ENCODE results near the gene MGMT. TPM values are rescaled to one million over a fixed set of nuclear protein-coding genes. Genes with fewer than 3 reads are reported as not detected.

The MGMT gene
- total RNA-seq, 2 donors from 2014 or later: 41.1 to 50.4 TPM

- Histone ChIP-seq H3K9me3 (no peaks in the 10 kb centered on the region), H3K4me1 (replicated peaks) (no peaks in the 10 kb centered on the region), H3K4me3 (no peak overlapping the region), H3K27me3 (replicated peaks; ENCODE audit: insufficient read depth) (no peaks in the 10 kb centered on the region), H3K36me3 (no peaks in the 10 kb centered on the region), H3K27ac (no peak overlapping the region)
- intact Hi-C loops (cut with DNase I): no loop called here
- WGBS: 92% methylated on average over 26 of the region's 26 CpGs
- no peak for DNase-seq (ENCODE audit: low spot score)
- TF ChIP-seq CTCF (IDR thresholded peaks at IDR 0.05): no peak
- no peak for TF ChIP-seq POLR2AphosphoS5 (IDR thresholded peaks at IDR 0.05)
- no peak for TF ChIP-seq POLR2A (IDR thresholded peaks at IDR 0.05)
These were observed 50.0 kb downstream of the MGMT start for GRCh38 chr10:129516846-129517679.

GRCh38 chr10:129517680-129518057, 50.6 kb downstream of the MGMT start:
- intact Hi-C loops (cut with DNase I): no loop called here
- 98% methylated on average over 10 of the region's 10 CpGs for WGBS
- Histone ChIP-seq H3K27me3 (replicated peaks; ENCODE audit: insufficient read depth) (no peaks in the 10 kb centered on the region), H3K4me1 (replicated peaks) (no peaks in the 10 kb centered on the region), H3K36me3 (no peaks in the 10 kb centered on the region), H3K4me3 (no peak overlapping the region), H3K27ac (no peak overlapping the region), H3K9me3 (no peaks in the 10 kb centered on the region)
- DNase-seq (ENCODE audit: low spot score): no peak
- TF ChIP-seq POLR2AphosphoS5 (IDR thresholded peaks at IDR 0.05): no peak
- no peak for TF ChIP-seq POLR2A (IDR thresholded peaks at IDR 0.05)
- TF ChIP-seq CTCF (IDR thresholded peaks at IDR 0.05): no peak

- DNase-seq (ENCODE audit: low spot score): no peak
- WGBS: 61% methylated on average over 6 of the region's 6 CpGs
These were observed 51.8 kb downstream of the MGMT start for GRCh38 chr10:129518793-129519192.

GRCh38 chr10:129520440-129521080, 53.5 kb downstream of the MGMT start:
- intact Hi-C loops (cut with DNase I): no loop called here
- no peaks in the 10 kb centered on the region for H3K27me3 ChIP-seq (replicated peaks; ENCODE audit: insufficient read depth)
- no peaks in the 10 kb centered on the region for H3K36me3 ChIP-seq
- DNase-seq (ENCODE audit: low spot score): no peak
- H3K4me3 ChIP-seq: no peak overlapping the region
- H3K27ac ChIP-seq: no peak overlapping the region
- 95% methylated on average over 26 of the region's 26 CpGs for WGBS
- TF ChIP-seq POLR2AphosphoS5 (IDR thresholded peaks at IDR 0.05) (no peak), POLR2A (IDR thresholded peaks at IDR 0.05) (no peak), CTCF (IDR thresholded peaks at IDR 0.05) (no peak)
- no peaks in the 10 kb centered on the region for H3K9me3 ChIP-seq
- no peaks in the 10 kb centered on the region for H3K4me1 ChIP-seq (replicated peaks)

More at GRCh38 chr10:129518793-129519192, 51.8 kb downstream of the MGMT start:
- Histone ChIP-seq H3K36me3 (no peaks in the 10 kb centered on the region), H3K4me1 (replicated peaks) (no peaks in the 10 kb centered on the region), H3K27ac (no peak overlapping the region), H3K27me3 (replicated peaks; ENCODE audit: insufficient read depth) (no peaks in the 10 kb centered on the region), H3K9me3 (no peaks in the 10 kb centered on the region), H3K4me3 (no peak overlapping the region)
- no peak for TF ChIP-seq POLR2A (IDR thresholded peaks at IDR 0.05)
- no peak for TF ChIP-seq POLR2AphosphoS5 (IDR thresholded peaks at IDR 0.05)
- no peak for TF ChIP-seq CTCF (IDR thresholded peaks at IDR 0.05)
- intact Hi-C loops (cut with DNase I): no loop called here
